ENCODE measurements around the gene FABP7. TPM values are rescaled to one million over a fixed set of nuclear protein-coding genes. Genes with fewer than 3 reads are reported as not detected.

Gene FABP7
- total and polyA plus RNA-seq, 2 donors (not counting 1 experiment from before 2014, with no cell fraction given) = not detected

DNA sequence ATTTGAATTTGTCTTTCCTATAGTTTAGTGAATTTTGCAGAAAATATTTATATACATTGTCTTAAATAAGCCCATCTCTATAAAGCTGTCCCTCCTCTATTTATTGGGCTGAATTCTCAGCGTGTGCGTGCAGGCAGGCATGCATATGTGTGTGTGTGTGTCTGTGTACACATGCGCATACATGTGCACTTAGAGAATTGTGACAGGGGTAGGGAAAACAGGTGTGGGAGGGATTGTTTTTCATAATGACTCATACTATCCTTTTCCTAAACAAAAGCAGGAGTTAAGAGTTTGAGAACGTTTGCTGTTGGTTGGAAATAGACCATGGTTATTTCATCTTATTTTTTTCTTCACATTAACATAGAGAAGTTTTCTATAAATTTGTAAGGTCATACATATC, 43.4 kb upstream of the FABP7 start:
- H3K9ac ChIP-seq (ENCODE audit: insufficient read depth, low read length) = no peak overlapping the region
- H2AFZ ChIP-seq (ENCODE audit: low read length) = no peak overlapping the region
- H3K36me3 ChIP-seq (ENCODE audit: control insufficient read depth, insufficient read depth, low read length) = no peaks in the 10 kb centered on the region
- no peaks in the 10 kb centered on the region for H3K4me1 ChIP-seq (ENCODE audit: control insufficient read depth, extremely low read depth, insufficient read depth, low read length)
- H4K20me1 ChIP-seq (ENCODE audit: control insufficient read depth, extremely low read depth, insufficient read depth, low read length) = no peaks in the 10 kb centered on the region
- no peaks in the 10 kb centered on the region for H3K27me3 ChIP-seq (ENCODE audit: control insufficient read depth, insufficient read depth, low read length)
- H3K79me2 ChIP-seq (ENCODE audit: control insufficient read depth, insufficient read depth, low read length) = no peaks in the 10 kb centered on the region
- TF ChIP-seq CTCF (conservative IDR thresholded peaks at IDR 0.05 in 1 of 2, IDR thresholded peaks at IDR 0.05 in 1 of 2; ENCODE audit: low read depth in 1 of 2, low read length in 2 of 2) = no peak
- H3K4me2 ChIP-seq (ENCODE audit: extremely low read depth, insufficient read depth, low read length) = no peak overlapping the region
- H3K4me3 ChIP-seq (replicated peaks in 1 of 4; ENCODE audit: control extremely low read depth in 1 of 4, insufficient read depth in 1 of 4, low read depth in 3 of 4, low read length in 4 of 4) = no peak overlapping the region
- H3K9me3 ChIP-seq (ENCODE audit: control insufficient read depth, insufficient read depth, low read depth, low read length) = no peaks in the 10 kb centered on the region
- H3K27ac ChIP-seq (ENCODE audit: insufficient read depth, low read length) = no peak overlapping the region
- no peak for DNase-seq (ENCODE audit: low read depth in 2 of 2)

- H3K9me3 ChIP-seq (ENCODE audit: control insufficient read depth, insufficient read depth, low read depth, low read length) = no peaks in the 10 kb centered on the region
- H3K4me1 ChIP-seq (ENCODE audit: control insufficient read depth, extremely low read depth, insufficient read depth, low read length) = no peaks in the 10 kb centered on the region
- H3K27me3 ChIP-seq (ENCODE audit: control insufficient read depth, insufficient read depth, low read length) = no peaks in the 10 kb centered on the region
- TF ChIP-seq EZH2 (IDR thresholded peaks at IDR 0.05; ENCODE audit: low read length, missing control alignments) (no peak), CTCF (conservative IDR thresholded peaks at IDR 0.05 in 1 of 2, IDR thresholded peaks at IDR 0.05 in 1 of 2; ENCODE audit: low read depth in 1 of 2, low read length in 2 of 2) (no peak)
- no peaks in the 10 kb centered on the region for H4K20me1 ChIP-seq (ENCODE audit: control insufficient read depth, extremely low read depth, insufficient read depth, low read length)
- DNase-seq (ENCODE audit: low read depth in 2 of 2) = no peak
- no peak overlapping the region for H3K9ac ChIP-seq (ENCODE audit: insufficient read depth, low read length)
- H3K36me3 ChIP-seq (ENCODE audit: control insufficient read depth, insufficient read depth, low read length) = no peaks in the 10 kb centered on the region
- H3K27ac ChIP-seq (ENCODE audit: insufficient read depth, low read length) = no peak overlapping the region
- H3K79me2 ChIP-seq (ENCODE audit: control insufficient read depth, insufficient read depth, low read length) = no peaks in the 10 kb centered on the region
- H3K4me2 ChIP-seq (ENCODE audit: extremely low read depth, insufficient read depth, low read length) = no peak overlapping the region
- H2AFZ ChIP-seq (ENCODE audit: low read length) = no peak overlapping the region
- H3K4me3 ChIP-seq (replicated peaks in 1 of 4; ENCODE audit: control extremely low read depth in 1 of 4, insufficient read depth in 1 of 4, low read depth in 3 of 4, low read length in 4 of 4) = no peak overlapping the region
Observed at GRCh38 chr6:122736616-122737015, 42.9 kb upstream of the FABP7 start.

- no peak overlapping the region for H3K9ac ChIP-seq (ENCODE audit: insufficient read depth, low read length)
- H3K4me2 ChIP-seq (ENCODE audit: extremely low read depth, insufficient read depth, low read length) = no peak overlapping the region
- no peaks in the 10 kb centered on the region for H4K20me1 ChIP-seq (ENCODE audit: control insufficient read depth, extremely low read depth, insufficient read depth, low read length)
- no peak for DNase-seq (ENCODE audit: low read depth in 2 of 2)
- no peaks in the 10 kb centered on the region for H3K79me2 ChIP-seq (ENCODE audit: control insufficient read depth, insufficient read depth, low read length)
- TF ChIP-seq EZH2 (IDR thresholded peaks at IDR 0.05; ENCODE audit: low read length, missing control alignments) (no peak), CTCF (conservative IDR thresholded peaks at IDR 0.05 in 1 of 2, IDR thresholded peaks at IDR 0.05 in 1 of 2; ENCODE audit: low read depth in 1 of 2, low read length in 2 of 2) (no peak)
- H3K9me3 ChIP-seq (ENCODE audit: control insufficient read depth, insufficient read depth, low read depth, low read length) = no peaks in the 10 kb centered on the region
- no peaks in the 10 kb centered on the region for H3K36me3 ChIP-seq (ENCODE audit: control insufficient read depth, insufficient read depth, low read length)
- no peak overlapping the region for H3K4me3 ChIP-seq (replicated peaks in 1 of 4; ENCODE audit: control extremely low read depth in 1 of 4, insufficient read depth in 1 of 4, low read depth in 3 of 4, low read length in 4 of 4)
- no peaks in the 10 kb centered on the region for H3K4me1 ChIP-seq (ENCODE audit: control insufficient read depth, extremely low read depth, insufficient read depth, low read length)
- H3K27me3 ChIP-seq (ENCODE audit: control insufficient read depth, insufficient read depth, low read length) = no peaks in the 10 kb centered on the region
- H2AFZ ChIP-seq (ENCODE audit: low read length) = no peak overlapping the region
- no peak overlapping the region for H3K27ac ChIP-seq (ENCODE audit: insufficient read depth, low read length)
Observed at GRCh38 chr6:122740091-122740490, 39.4 kb upstream of the FABP7 start.

Data from fibroblast of lung (primary cell).